Transverse colon (tissue), 4 donors: ENCODE results near the gene SESTD1. TPM values are rescaled to one million over a fixed set of nuclear protein-coding genes. Genes with fewer than 3 reads are reported as not detected.
"Not testable (repeated sequence)": the region's sequence is repeated elsewhere in the genome, so short reads cannot be mapped to it uniquely, and the experiment has no call there.

Experiments used
- DNase-seq: peaks from one replicate; pipeline ENCODE4 v3.0.0-alpha.2; 2019
- H3K27ac ChIP-seq, 4 donors: fragments of 200-600 bp; sonication (generic); 2 replicates each; pipeline ENCODE4 v1.5.1; 2016 to 2018; ENCODE audit warnings: inconsistent platforms in 4 of 4
- H3K27me3 ChIP-seq: fragments of 200-600 bp; sonication (generic); 2 replicates; pipeline ENCODE4 v1.5.1; 2017; ENCODE audit warnings: inconsistent platforms
- H3K36me3 ChIP-seq, 4 donors: fragments of 200-600 bp; sonication (generic); 2 replicates each; pipeline ENCODE4 v1.5.1; 2017 to 2019; ENCODE audit warnings: inconsistent platforms in 4 of 4
- H3K4me1 ChIP-seq, 4 donors: fragments of 200-600 bp; sonication (generic); 2 replicates each; pipeline ENCODE4 v1.5.1; 2017 to 2020; ENCODE audit warnings: inconsistent platforms in 4 of 4
- H3K4me3 ChIP-seq, 4 donors: fragments of 200-600 bp; sonication (generic); 1 replicate in 1 of 4; 2 replicates in 3 of 4; pipeline versions ENCODE4 v1.5.1 to v1.6.1; 2017 to 2019; ENCODE audit warnings: inconsistent platforms in 4 of 4
- H3K9me3 ChIP-seq, 2 donors: fragments of 200-600 bp; sonication (generic); 2 replicates each; pipeline ENCODE4 v1.5.1; 2017 to 2019; ENCODE audit warnings: inconsistent platforms in 2 of 2
- EP300 ChIP-seq: sonication (generic); formaldehyde crosslinking; IDR thresholded peaks from one replicate; pipeline ENCODE4 v1.6.1; 2017; ENCODE audit warnings: antibody characterized with exemption, low read depth
- POLR2A ChIP-seq: fragments of 450-650 bp; IDR thresholded peaks from one replicate; pipeline ENCODE4 v1.6.1; 2016; ENCODE audit warnings: antibody characterized with exemption, mild to moderate bottlenecking, moderate library complexity
- POLR2AphosphoS5 ChIP-seq, 3 donors: sonication (generic); formaldehyde crosslinking; IDR thresholded peaks; one replicate each; pipeline ENCODE4 v1.6.1; 2016; ENCODE audit warnings: antibody characterized with exemption in 3 of 3
- WGBS, 2 donors: methylation state at CpG; one replicate each; pipeline ENCODE4 v1.1.5; 2018; ENCODE audit warnings: low coverage in 1 of 2; 5-methylcytosine and 5-hydroxymethylcytosine counted together
- in situ Hi-C, 4 donors: fragments of 200-750 bp; cut with MboI; loops; one replicate each; pipeline versions ENCODE4 v1.15.0 to v1.15.1; 2017; ENCODE audit warnings: low sequenced_read_pairs in 3 of 4, low pct_ligation_motif_present in 1 of 4, low pct_unique_long_range_greater_than_20kb in 1 of 4
- intact Hi-C: fragments of 100-400 bp; cut with DNase I; formaldehyde crosslinking; loops from one replicate; pipeline ENCODE4 v1.15.1; 2023; ENCODE audit warnings: low total_unique reads
- total RNA-seq, 4 donors: library from RNA; depleted of rRNA; stranded (reverse); fragments of >200 nt; gene quantifications; one replicate each; pipeline ENCODE4 v1.1.0, GENCODE V29; 2016
- TF ChIP-seq, protein P1 (sequence below), 5 experiments: fragments of 200-600 bp in 3 of 5; fragments of 450-650 bp in 2 of 5; sonication (generic) in 3 of 5; IDR thresholded peaks; 1 replicate in 2 of 5; 2 replicates in 3 of 5; pipeline ENCODE4 v1.5.1; 2016 to 2017; ENCODE audit warnings: antibody characterized with exemption in 5 of 5, inconsistent platforms in 3 of 5, mild to moderate bottlenecking in 2 of 5, moderate library complexity in 1 of 5

SESTD1 gene
- total RNA-seq, 4 donors from 2014 or later, result 12.6 to 44.1 (median 22.3) TPM

DNA sequence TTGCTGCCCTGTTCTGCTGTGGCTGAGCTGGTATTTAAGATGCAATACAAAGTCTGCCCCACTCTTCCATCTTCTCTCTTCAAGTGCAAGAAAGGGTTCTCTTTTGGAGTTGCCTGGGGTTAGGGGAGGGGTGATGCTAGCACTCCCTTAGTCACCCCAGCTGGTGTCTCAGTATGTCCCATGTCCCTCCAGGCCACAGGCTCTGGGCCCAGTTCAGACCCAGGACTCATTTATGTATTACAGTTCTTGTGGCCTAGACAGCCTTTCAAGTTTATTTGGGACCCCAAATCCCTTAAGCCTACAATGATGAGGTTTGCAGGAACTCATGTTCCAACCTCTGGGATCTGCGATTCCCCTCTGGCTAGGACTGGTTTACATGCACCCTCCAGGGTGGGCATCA is 167.5 kb downstream of the SESTD1 start:
- WGBS, 2 donors, result 100% methylated on average over 1 of the region's 1 CpG
- DNase-seq, result no peak
- in situ Hi-C loops (no loop called here), intact Hi-C loops (no loop called here)
- Histone ChIP-seq H3K27ac (no peak overlapping the region), H3K4me3 (no peak overlapping the region), H3K27me3 (no peaks in the 10 kb centered on the region), H3K4me1 (no peaks in the 10 kb centered on the region), H3K9me3 (no peaks in the 10 kb centered on the region), H3K36me3 (no peaks in the 10 kb centered on the region)
- TF ChIP-seq POLR2A (no peak), POLR2AphosphoS5 (IDR thresholded peaks at IDR 0.05) (no peak), EP300 (no peak)
- TF ChIP-seq, protein P1, sequence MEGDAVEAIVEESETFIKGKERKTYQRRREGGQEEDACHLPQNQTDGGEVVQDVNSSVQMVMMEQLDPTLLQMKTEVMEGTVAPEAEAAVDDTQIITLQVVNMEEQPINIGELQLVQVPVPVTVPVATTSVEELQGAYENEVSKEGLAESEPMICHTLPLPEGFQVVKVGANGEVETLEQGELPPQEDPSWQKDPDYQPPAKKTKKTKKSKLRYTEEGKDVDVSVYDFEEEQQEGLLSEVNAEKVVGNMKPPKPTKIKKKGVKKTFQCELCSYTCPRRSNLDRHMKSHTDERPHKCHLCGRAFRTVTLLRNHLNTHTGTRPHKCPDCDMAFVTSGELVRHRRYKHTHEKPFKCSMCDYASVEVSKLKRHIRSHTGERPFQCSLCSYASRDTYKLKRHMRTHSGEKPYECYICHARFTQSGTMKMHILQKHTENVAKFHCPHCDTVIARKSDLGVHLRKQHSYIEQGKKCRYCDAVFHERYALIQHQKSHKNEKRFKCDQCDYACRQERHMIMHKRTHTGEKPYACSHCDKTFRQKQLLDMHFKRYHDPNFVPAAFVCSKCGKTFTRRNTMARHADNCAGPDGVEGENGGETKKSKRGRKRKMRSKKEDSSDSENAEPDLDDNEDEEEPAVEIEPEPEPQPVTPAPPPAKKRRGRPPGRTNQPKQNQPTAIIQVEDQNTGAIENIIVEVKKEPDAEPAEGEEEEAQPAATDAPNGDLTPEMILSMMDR (IDR thresholded peaks at IDR 0.05), result no peak

DNA sequence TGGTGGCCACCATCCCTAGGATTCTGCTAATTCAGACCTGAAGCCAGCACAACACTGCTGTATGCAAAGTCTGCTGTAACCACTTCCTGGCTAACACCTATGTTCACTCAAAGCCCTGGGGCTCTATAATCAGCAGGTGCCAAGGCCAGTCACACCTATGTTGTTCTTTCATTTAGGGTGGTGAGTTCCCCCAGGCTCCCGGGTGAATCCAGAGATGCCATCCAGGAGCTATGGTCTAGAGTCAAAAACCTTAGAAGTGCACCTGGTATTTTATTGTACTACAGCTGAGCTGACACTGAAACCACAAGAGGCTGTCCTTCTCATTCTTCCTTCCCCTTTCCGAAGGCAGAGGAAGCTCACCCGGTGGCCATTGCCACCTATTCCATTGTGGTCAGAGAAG is 168.5 kb downstream of the SESTD1 start:
- H3K4me3 ChIP-seq, result no peak overlapping the region
- TF ChIP-seq EP300 (no peak), POLR2A (no peak), POLR2AphosphoS5 (IDR thresholded peaks at IDR 0.05) (no peak)
- TF ChIP-seq, protein P1 (IDR thresholded peaks at IDR 0.05), result no peak
- WGBS, 2 donors, result 29 to 79% methylated on average over 2 to 3 of the region's 3 CpGs
- DNase-seq, result peak; percentile 9
- no peaks in the 10 kb centered on the region for H3K36me3 ChIP-seq
- in situ Hi-C loops (no loop called here), intact Hi-C loops (no loop called here)
- no peaks in the 10 kb centered on the region for H3K4me1 ChIP-seq
- no peak overlapping the region for H3K27ac ChIP-seq
- no peaks in the 10 kb centered on the region for H3K27me3 ChIP-seq
- no peaks in the 10 kb centered on the region for H3K9me3 ChIP-seq

DNA sequence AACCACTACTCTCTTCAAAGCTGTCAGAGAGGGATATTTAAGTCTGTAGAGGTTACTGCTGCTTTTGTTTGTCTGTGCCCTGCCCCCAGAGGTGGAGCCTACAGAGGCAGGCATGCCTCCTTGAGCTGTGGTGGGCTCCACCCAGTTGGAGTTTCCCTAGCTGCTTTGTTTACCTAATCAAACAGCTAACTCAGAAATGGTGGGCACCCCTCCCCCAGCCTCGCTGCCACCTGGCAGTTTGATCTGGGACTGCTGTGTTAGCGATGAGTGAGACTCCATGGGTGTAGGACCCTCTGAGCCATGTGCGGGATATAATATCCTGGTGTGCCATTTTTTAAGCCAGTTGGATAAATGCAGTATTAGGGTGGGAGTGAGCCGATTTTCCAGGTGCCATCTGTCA is 171.7 kb downstream of the SESTD1 start:
- H3K27ac ChIP-seq, in situ Hi-C loops, H3K27me3 ChIP-seq, H3K36me3 ChIP-seq, intact Hi-C loops, DNase-seq, H3K9me3 ChIP-seq, H3K4me1 ChIP-seq, H3K4me3 ChIP-seq: not testable (repeated sequence)
- 81 to 100% methylated on average over 2 to 4 of the region's 4 CpGs for WGBS, 2 donors

DNA sequence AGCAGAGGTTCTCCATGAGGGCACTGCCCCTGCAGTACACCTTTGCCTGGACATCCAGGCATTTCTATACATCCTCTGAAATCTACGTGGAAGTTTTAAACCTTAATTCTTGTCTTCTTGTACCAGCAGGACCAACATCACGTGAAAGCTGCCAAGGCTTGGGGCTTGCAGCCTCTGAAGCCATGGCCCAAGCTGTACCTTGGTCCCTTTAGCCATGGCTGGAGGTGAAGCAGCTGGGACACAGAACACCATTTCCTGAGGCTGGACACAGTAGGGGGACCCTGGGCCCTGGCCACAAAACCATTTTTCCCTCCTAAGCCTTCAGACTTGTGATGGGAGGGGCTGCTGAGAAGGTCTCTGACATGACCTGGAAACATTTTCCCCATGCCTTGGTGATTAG is 181.9 kb downstream of the SESTD1 start:
- WGBS, 2 donors, result 88% methylated on average over 2 of the region's 2 CpGs; no CpG with 5 or more reads in 1 of the 2 donors
- intact Hi-C loops, result no loop called here

DNA sequence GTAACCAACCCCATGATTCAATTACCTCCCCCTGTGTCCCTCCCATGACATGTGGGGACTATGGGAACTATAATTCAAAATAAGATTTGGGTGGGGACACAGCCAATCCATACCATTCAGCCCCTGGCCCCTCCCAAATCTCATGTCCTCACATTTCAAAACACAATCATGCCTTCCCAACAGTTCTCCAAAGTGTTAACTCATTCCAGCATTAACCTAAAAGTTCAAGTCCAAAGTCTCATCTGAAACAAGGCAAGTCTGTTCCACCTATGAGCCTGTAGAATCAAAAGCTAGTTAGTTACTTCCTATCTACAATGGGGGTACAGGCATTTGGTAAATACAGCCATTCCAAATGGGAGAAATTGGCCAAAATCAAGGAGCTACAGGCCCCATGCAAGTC is 182.7 kb downstream of the SESTD1 start:
- intact Hi-C loops (no loop called here), in situ Hi-C loops (no loop called here)
- Histone ChIP-seq H3K36me3 (no peaks in the 10 kb centered on the region), H3K4me3 (no peak overlapping the region), H3K27ac (no peak overlapping the region), H3K27me3 (no peaks in the 10 kb centered on the region), H3K9me3 (no peaks in the 10 kb centered on the region), H3K4me1 (no peaks in the 10 kb centered on the region)
- no peak for DNase-seq
- TF ChIP-seq POLR2A (no peak), EP300 (no peak), POLR2AphosphoS5 (IDR thresholded peaks at IDR 0.05) (no peak)
- TF ChIP-seq, protein P1 (IDR thresholded peaks at IDR 0.05), result no peak

More for the DNA sequence above, 181.9 kb downstream of the SESTD1 start:
- no peak for DNase-seq
- no peaks in the 10 kb centered on the region for H3K9me3 ChIP-seq
- H3K27me3 ChIP-seq, result no peaks in the 10 kb centered on the region
- TF ChIP-seq, protein P1 (IDR thresholded peaks at IDR 0.05), result no peak
- TF ChIP-seq POLR2A (no peak), EP300 (no peak), POLR2AphosphoS5 (IDR thresholded peaks at IDR 0.05) (no peak)
- H3K4me3 ChIP-seq, result no peak overlapping the region
- no peak overlapping the region for H3K27ac ChIP-seq
- H3K36me3 ChIP-seq, result no peaks in the 10 kb centered on the region
- in situ Hi-C loops, result no loop called here
- H3K4me1 ChIP-seq, result no peaks in the 10 kb centered on the region
